Head of caudate nucleus (tissue), 42 donors: ENCODE results near the gene MMP2.

Experiments used
- DNase-seq, 42 donors: peaks; one replicate each; pipeline versions ENCODE4 v3.0.0 to v3.0.0-alpha.2; 2020 to 2021; ENCODE audit warnings: mixed read lengths in 7 of 42
- intact Hi-C: fragments of 100-400 bp; cut with DNase I; formaldehyde crosslinking; loops from one replicate; pipeline ENCODE4 v1.15.0; 2022

MMP2 gene

DNA sequence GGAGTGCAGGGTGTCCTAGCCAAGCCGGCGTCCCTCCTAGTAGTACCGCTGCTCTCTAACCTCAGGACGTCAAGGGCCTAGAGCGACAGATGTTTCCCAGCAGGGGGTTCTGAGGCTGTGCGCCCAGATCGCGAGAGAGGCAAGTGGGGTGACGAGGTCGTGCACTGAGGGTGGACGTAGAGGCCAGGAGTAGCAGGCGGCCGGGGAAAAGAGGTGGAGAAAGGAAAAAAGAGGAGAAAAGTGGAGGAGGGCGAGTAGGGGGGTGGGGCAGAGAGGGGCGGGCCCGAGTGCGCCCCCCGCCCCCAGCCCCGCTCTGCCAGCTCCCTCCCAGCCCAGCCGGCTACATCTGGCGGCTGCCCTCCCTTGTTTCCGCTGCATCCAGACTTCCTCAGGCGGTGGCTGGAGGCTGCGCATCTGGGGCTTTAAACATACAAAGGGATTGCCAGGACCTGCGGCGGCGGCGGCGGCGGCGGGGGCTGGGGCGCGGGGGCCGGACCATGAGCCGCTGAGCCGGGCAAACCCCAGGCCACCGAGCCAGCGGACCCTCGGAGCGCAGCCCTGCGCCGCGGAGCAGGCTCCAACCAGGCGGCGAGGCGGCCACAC lies at the start of gene MMP2:
Gene MMP2, plus strand, starts transcription at position 372 of the 603 bp plus-strand sequence. CDS start 282 bp downstream, outside the sequence.
- intact Hi-C loops = no loop called here
- DNase-seq = peak in 17 of 42 donors; percentile 16 to 65 (median 35)

GRCh38 chr16:55433030-55433429 lies 46.0 kb upstream of the MMP2 start:
- intact Hi-C loops = no loop called here

GRCh38 chr16:55433535-55433934 lies 45.5 kb upstream of the MMP2 start:
- intact Hi-C loops = no loop called here
- no peak for DNase-seq

More at GRCh38 chr16:55433030-55433429, 46.0 kb upstream of the MMP2 start:
- DNase-seq = no peak

DNA sequence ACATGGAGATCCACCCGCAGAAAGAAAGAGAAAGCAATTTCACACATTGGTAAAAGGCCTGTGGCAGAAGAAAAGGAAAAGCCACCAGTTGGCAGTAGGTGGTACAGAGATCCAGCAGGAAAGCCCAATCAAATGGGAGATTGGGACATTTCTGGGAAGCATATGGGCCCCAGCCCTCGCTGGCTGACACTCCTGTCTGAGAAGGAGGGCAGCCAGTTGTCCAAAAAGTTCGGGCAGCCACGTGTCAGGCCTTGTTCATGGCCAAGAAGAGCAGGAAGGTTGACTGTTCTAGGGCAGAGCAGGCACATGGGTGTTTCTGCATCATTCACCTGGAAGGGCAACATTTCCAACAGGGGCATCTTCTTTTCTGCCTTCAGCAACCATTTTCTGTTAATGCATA lies 45.0 kb upstream of the MMP2 start:
- intact Hi-C loops = no loop called here
- DNase-seq = no peak

- intact Hi-C loops = no loop called here
Measured at GRCh38 chr16:55435387-55435786, 43.6 kb upstream of the MMP2 start.

DNA sequence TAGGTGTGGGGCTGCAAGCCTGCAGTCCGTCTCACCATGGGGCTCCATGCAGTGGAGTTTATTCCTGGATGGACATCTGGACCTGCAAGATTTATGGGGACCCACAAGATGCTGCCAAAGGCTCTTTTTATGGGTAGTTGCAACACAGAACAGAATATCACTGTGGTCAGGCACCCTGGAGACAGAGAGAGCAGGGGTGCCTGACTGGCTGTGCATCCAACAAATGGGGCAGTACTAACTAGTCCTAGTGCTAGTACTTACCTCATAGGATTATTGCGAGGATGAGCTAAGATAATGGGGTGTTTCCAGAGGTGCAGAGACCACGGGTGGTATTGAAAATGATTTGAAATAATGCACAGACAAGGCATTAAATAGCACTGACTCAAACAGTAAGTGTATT lies 42.4 kb upstream of the MMP2 start:
- intact Hi-C loops = no loop called here

More at GRCh38 chr16:55435387-55435786, 43.6 kb upstream of the MMP2 start:
- DNase-seq = no peak

GRCh38 chr16:55437625-55438024 lies 41.4 kb upstream of the MMP2 start:
- intact Hi-C loops = no loop called here
- no peak for DNase-seq

More for the DNA sequence above, 42.4 kb upstream of the MMP2 start:
- DNase-seq = no peak

- DNase-seq = no peak
- intact Hi-C loops = no loop called here
Measured at GRCh38 chr16:55438281-55438680, 40.7 kb upstream of the MMP2 start.

- DNase-seq = no peak
- intact Hi-C loops = no loop called here
Measured at GRCh38 chr16:55439101-55439690, 39.8 kb upstream of the MMP2 start.

DNA sequence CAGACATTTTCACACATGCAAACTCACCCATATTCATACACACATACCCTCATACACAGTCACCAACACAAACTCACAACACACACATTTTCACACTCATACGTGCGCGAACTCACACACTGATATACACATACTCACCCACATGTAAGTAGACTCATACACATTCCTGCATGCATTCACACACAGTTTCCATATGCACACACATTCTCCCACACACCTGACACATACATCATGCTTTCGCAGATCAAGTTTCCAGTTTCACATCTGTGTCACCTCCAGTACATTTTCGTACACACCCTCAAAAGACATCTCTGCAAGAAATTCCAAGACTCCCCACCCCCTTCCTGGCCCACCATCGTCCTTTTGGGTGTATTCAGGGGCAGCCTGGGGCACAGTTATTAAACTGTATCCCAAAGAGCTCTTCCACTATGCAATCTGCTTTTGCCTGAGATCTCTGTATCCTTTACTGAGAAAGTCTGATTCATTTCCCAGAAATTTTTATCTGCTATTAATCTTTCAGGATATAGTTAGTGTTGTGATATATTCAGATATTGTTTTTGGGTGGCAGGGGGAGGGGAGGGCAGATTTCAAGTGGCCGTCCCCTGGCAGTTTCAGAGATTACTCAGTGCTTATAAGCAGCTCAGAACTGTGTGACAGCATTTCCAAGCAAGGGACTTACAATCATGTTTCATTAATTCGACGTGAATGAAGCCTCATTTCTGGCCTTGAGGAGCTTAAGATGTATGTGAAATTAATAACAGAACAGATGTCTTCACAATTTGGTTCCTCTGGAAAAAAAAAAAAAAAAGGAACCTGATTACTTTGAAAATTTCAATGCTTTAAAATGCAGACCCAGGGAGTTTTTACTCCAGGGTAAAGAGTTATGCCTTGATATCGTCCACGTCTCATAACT lies 35.3 kb upstream of the MMP2 start:
- no peak for DNase-seq
- intact Hi-C loops = no loop called here

GRCh38 chr16:55444754-55445485 lies 34.1 kb upstream of the MMP2 start:
- intact Hi-C loops = no loop called here
- peak in 29 of 42 donors; percentile 5 to 66 (median 32) for DNase-seq

- no peak for DNase-seq
- intact Hi-C loops = no loop called here
Measured at GRCh38 chr16:55447231-55447630, 31.8 kb upstream of the MMP2 start.

DNA sequence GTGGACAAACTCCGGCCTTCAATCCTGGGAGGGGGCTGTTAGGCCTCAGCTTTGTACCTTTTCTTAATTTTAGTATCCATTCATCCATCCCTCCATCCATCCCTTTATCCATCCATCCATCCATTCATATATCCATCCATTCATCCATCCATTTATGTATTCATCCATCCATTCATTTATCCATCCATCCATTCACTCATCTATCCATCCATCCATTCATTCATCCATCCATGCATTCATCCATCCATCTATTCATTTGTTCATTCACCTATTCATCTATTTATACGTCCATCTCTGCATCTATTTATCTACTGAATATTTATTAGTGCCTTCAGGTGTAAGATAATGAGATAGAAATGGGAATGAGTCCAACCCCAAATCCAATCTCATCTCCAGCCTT lies 26.0 kb upstream of the MMP2 start:
- intact Hi-C loops = no loop called here
- DNase-seq = no peak

- no peak for DNase-seq
- intact Hi-C loops = no loop called here
Measured at GRCh38 chr16:55453909-55454308, 25.1 kb upstream of the MMP2 start.

GRCh38 chr16:55454861-55455260 lies 24.1 kb upstream of the MMP2 start:
- DNase-seq = no peak
- intact Hi-C loops = no loop called here

- intact Hi-C loops = loop anchor here (10.0 kb wide), 1 partner anchor 383 kb away; no protein-coding TSS in a partner anchor
Measured at GRCh38 chr16:55462241-55462640, 16.8 kb upstream of the MMP2 start.

GRCh38 chr16:55464375-55464774 lies 14.6 kb upstream of the MMP2 start:
- intact Hi-C loops = loop anchor here (2.0 to 10.0 kb wide), 2 partner anchors 238 to 380 kb away; no protein-coding TSS in a partner anchor
- DNase-seq = peak in 1 of 42 donors; percentile 8

More at GRCh38 chr16:55462241-55462640, 16.8 kb upstream of the MMP2 start:
- no peak for DNase-seq

GRCh38 chr16:55465077-55465896 lies 13.7 kb upstream of the MMP2 start:
- intact Hi-C loops = loop anchor here (2.0 to 10.0 kb wide), 3 partner anchors 77 to 380 kb away; no protein-coding TSS in a partner anchor

More at GRCh38 chr16:55465077-55465896, 13.7 kb upstream of the MMP2 start:
- DNase-seq = peak; percentile 65 to 98 (median 92)
